NCI-H1105 treated with DMSO at 0.1 percent for 48 hours (cell line): ENCODE measurements around the gene ANXA3.

Source experiments
- DNase-seq: peaks from one replicate; lab custom pipeline; 2025; lab: John Stamatoyannopoulos, UW

ANXA3 gene

DNA sequence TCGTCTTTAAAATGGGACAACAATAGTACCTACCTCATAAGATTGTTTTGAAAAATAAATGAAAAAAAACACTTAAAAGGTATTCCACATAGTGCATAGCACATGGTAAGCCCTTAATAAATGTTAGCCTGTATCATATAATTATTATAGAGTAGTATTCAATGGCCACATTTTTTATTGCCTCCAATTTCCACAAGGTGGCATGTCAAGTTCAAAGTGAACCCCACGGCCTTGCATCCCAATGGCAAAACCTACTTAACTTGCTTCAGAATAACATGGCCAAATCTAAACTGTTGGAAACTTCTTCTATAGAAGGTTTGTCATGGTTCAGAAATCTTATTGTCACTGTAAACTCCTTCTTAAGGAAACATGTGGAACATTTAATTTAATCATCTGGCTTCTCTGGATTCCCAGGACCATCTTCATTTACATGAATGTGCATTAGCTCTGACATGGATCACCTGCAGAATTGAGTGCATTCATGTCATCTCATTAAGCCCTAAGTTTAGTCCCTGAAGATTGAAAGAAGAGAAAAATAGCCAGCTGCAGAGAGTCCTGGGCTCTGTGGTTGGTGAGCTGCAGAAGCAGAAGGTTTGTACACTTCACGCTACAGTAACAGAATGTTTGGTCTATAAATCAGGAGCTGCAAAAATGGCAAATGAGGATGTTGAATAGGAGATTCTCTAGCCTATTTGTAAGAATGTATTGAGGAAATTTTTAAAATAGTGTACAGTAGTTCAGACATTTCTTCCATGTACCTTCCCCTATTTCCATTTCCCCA, 61.0 kb downstream of the ANXA3 start:
- DNase-seq: no peak

DNA sequence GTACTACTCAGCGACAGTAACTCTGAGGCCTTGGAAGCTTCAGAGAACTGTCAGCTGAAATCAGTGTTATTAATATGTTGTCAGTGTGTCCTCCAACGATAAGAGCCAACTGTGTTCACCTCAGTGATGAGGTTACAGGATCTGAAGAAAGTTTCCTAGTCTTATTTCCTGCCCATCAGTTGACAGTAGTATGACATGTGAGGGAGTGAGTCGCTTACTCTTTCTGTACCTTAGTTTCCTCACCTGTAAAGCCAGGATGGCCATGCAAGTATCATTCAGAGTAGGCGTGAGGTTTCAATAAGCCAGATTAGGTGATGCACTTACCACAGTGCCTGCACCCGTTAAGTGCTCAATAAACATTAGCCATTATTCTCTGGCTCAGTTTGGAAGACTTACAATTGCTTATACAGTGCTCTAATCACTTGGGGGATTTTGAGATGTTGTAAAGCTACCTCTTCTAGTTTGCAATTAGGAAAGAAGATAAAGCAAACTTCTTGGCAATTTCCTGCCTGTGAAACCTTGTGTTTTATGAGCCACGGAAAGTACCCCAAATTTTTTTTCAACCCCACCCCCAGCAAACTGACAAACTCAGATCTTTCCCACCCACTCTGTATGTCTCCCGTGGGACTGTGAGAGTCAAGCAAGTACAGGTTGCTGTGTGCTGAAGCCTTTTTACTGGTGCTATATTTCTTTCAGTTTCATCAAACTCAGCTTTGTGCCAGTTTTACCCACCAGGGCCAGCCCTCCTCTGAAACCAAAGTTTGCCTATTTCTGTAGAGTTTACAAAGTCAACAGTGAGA, 62.2 kb downstream of the ANXA3 start:
- DNase-seq: no peak

DNA sequence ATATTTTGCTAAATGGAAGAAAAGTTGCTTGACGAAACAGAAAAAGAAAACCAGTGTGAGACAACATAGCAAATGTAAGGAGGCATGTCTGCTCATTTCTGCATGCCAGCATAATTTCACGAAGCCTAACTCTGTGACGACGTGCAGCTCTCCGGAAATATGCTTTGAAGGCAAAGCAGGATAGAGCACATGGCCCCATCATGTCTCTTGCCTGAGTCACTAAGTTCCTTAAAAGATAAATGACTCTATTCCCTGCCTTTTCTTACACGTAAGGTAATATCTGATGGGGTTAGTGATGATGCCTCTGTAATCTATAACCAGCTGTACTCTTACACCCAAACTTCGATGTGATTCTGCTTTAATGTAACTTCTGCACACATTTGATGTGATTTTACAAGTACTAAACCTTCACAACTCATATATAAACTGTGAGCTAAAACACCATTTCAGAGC, 64.5 kb downstream of the ANXA3 start:
- DNase-seq: no peak

- no peak for DNase-seq
Measured at GRCh38 chr4:78618436-78618835, 66.9 kb downstream of the ANXA3 start.

GRCh38 chr4:78621395-78621794, 69.8 kb downstream of the ANXA3 start:
- DNase-seq: no peak

DNA sequence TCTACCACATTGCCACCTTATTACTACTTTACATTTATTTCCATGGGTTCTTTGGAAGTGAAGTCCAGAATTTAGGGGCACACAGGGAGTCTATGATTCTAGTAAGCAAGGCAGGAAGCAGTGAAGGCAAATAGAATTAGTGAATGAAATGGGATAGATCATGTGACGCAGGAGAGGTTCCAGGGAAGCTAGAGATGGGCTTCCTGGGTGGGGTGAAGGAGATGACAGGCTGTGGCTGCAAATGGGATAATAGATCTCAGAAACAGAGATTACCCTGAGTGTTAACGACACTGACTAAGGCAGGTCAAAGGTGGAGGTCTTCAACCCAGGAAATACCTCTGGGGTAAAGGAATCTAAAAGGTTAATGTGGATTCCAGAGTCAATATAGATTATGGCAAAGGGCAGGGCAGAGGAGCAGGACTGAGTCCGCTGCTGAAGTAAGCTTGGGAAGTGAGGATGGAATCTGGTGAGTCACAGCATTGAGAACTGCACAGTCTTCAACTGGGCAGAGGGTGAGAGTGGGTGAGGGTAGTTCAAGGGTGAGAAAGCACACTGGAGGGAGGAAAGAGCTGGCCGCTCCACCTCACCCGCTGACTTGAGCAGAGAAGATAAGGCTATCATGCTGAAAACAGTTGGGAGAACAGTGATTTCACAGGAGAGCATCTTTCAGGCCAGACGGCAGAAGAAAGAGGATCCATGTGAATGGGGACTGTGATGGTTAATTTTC, 70.8 kb downstream of the ANXA3 start:
- DNase-seq: no peak

DNA sequence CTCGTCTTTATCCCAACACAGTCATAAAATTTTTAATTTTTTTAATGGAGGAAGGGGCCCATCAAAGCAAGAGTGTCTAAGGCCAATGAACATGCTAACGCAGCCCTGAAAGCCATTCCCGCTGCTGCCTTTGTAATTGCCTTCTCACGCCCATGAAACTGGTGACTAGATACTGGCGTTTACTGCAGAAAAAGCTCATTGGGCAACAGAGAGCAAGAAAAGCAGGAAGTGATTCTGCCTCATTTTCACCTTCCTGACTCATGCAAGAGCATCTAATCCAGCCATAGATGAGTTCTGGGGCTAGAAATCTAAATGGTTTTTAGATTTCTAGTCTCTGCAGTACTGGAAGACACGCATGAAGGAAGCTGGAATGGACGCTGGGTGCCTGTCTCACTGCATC, 72.5 kb downstream of the ANXA3 start:
- no peak for DNase-seq

DNA sequence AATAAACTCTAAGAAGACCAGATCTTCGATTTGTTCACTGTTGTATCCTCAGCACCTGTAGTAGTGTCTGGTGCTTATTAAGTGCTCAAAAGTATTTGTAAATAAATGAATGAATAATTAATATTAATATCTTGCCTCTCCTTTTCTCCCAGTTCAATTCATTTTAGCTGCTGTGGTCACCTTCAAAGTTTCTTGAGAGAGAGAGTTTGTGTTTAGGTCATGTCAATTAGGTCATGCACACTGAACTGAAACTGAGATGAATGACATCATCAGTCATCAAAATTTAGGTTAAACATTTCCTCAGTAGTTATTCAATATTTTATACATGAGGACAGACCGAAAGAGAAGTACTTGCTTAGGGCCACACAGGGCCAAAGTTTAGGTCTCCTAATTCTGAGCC, 73.5 kb downstream of the ANXA3 start:
- no peak for DNase-seq

DNA sequence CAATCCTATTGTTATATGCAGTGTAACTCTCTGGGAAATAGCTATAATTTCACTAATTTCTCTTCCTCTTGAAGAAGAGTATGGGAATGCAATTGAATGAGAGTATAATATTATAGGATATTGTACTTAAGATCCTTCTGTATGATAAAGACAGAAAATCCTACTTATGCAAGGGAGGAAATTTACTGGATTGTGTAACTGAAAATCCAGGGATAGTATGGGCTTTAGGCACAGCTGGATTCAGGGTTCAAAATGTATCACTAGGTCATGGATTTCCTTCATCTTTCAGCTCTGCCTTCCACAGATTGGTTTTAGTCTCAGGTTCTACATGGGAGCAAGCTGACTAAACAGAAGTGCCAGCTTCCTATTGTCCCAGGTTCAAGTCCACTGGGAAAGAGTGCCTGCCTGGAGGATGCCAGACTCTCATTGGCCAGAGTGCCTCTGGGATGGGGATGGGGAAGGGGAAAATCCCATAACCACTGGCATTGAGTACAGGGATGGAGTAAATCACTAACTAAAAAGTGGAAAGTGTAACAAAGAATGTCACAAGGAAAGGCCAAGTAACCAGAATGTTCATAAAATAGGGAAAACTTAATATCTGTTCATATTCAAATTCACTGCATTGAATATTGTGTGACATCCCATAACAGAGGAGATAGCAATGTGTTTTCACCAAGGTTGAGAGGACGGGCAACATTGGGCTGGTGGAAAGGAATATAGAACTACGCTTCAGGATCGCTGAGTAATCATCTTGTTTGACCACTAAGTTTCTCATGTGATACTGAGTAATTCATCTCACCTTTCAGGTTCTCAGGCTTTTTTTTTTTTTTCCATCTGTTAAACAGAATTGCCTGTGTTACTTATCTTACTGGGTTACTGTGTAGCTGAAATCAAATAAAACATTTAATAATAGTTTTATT, 75.7 kb downstream of the ANXA3 start:
- no peak for DNase-seq

DNA sequence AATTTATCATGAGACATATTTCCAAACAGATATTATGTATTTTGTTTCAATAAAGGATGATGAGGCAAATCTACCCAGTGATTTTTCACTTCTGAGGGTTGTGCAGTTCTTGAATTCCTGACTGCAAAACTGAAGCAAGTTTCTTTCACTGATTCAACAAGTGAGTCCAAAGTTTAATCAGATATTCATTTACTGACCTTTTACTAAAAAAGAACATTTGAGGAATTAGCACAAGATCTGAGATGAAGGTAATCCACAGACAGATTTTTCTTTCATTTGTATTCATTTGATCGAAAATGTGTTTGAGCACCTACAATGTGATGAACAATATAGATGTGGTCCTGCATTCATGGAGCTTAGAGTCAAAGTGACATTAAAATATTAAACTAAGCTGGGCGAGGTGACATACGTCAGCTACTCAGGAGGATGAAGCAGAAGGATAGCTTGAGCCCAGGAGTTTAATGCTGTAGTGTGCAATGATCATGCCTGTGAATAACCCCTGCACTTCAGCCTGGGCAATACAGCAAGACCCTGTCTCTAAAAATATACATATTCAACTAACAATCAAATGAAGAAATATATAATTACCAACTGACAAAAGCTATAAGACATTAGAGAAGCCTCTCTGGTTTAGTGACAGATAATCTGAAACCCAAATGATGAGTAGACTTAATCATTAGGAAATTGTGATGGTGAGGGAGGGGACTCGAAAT, 76.6 kb downstream of the ANXA3 start:
- no peak for DNase-seq

- no peak for DNase-seq
Measured at GRCh38 chr4:78629991-78630541, 78.5 kb downstream of the ANXA3 start.

DNA sequence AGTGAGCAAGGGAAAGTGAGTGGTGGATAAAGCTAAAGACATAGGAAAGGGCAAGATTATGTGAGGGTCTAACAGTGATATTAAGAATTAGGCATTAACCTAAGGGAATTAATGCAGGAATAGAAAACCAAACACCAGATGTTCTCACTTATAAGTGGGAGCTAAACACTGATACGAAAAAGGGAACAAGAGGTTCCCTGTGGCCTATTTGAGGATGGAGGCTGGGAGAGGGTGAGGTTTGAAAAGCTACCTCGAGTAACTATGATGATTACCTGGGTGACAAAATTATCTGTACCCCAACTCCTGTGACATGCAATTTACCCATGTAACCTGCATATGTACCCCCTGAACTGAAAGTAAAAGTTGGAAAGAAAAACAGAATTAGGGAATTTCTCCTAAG, 79.0 kb downstream of the ANXA3 start:
- no peak for DNase-seq

DNA sequence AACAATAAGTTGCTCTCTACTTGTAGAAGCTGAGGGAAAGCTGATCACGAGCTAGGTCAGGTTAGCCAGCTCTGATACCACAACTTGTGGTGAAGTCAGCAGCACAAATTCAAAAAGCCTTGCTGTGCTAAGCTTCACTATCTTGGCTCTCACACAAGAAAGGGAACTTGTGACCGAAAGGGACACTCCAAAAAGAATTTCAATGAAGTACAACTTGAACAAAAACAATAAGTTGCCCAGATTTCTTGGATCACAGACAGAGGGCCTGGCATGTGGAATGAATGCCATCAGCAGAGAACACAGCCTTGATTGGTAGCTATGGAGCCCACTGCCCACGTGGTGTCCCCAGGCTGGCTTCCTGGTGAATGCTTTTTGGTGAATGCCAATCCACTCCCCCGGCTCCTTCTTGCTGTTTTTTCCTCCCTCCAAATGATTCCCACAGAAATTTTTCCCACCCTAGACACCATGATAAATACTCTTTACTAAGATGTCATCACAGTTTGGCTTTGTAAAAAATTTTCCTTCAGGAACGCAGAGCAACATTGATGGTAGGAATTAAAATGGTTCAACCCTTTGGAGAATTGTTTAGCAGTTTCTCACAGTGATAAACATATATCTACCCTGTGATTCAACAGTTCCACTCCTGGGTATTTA, 82.6 kb downstream of the ANXA3 start:
- DNase-seq: no peak

- DNase-seq: no peak
Measured at GRCh38 chr4:78638337-78639172, 87.0 kb downstream of the ANXA3 start.

GRCh38 chr4:78640714-78641113, 89.1 kb downstream of the ANXA3 start:
- DNase-seq: no peak

DNA sequence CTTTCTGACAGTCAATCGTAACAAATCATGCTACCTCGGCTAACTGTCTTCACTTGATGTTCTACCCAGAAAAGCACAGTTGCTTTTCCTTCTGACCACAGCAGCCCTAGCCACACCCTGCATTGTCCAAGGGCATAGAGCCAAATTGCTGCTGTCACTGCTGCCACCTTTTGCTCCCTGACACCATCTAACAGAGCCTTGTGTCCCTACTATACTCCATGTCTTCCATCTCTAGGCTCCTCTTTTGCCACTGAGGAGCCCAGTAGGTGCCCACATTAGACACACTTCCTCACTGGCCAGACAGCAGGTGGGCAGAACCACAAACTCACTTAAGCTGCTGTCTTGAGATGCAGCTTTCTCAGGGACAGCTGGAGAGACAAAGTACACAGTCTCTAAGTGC, 91.4 kb downstream of the ANXA3 start:
- no peak for DNase-seq

DNA sequence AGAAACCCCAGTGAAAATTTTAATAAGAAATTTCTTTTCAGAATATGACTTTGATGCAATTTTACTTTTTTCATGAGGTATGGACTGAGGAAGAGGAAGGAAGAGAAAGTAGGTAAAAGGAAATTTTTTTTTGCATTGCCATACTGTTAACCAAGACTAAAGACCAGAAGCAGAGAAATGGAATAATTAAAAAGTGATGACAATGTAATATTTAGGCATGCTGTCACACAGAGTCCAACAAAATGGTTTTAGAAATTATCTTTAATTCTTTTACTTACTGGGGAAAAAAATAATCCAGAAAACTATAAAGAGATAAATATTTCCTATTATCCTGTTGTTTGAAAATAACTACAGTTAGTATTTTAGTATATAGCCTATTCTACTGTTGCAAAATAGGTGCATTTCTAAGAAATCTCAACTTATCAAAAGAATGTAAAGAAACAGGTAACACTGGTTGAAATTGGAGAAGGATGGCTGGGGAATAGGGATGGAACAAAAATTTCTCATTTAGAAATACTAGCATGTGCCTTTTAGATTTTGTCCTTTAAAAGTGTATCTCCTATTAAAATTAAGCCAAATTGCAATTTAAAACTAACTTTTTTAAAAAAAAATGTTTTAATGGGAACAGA, 92.6 kb downstream of the ANXA3 start:
- no peak for DNase-seq

GRCh38 chr4:78644744-78645330, 93.3 kb downstream of the ANXA3 start:
- peak; percentile 17 for DNase-seq
